HUES6 (cell line): Measurements from ENCODE around the gene LAPTM5.

ENCODE experiments used
- H3K27ac ChIP-seq: 2 replicates; pipeline ENCODE4 v1.7.0; 2013; ENCODE audit warnings: low read depth, mild to moderate bottlenecking, low read length, inconsistent platforms
- H3K27me3 ChIP-seq: 2 replicates; pipeline ENCODE4 v1.6.1; 2013; ENCODE audit warnings: low read length; ENCODE audit not compliant: control insufficient read depth, insufficient read depth
- H3K36me3 ChIP-seq: 2 replicates; pipeline ENCODE4 v1.6.1; 2013; ENCODE audit warnings: low read length; ENCODE audit not compliant: control insufficient read depth, insufficient read depth
- H3K4me1 ChIP-seq: 2 replicates; pipeline ENCODE4 v1.6.1; 2013; ENCODE audit warnings: low read length; ENCODE audit not compliant: control insufficient read depth, insufficient read depth
- H3K4me3 ChIP-seq: 2 replicates; pipeline ENCODE4 v1.5.1; 2013; ENCODE audit warnings: low read depth, low read length
- H3K9ac ChIP-seq: one replicate; pipeline ENCODE4 v1.6.1; 2013; ENCODE audit warnings: mild to moderate bottlenecking, low read length
- H3K9me3 ChIP-seq: 2 replicates; pipeline ENCODE4 v1.6.1; 2013; ENCODE audit warnings: low read depth, low read length; ENCODE audit not compliant: control insufficient read depth, insufficient read depth

LAPTM5 gene

DNA sequence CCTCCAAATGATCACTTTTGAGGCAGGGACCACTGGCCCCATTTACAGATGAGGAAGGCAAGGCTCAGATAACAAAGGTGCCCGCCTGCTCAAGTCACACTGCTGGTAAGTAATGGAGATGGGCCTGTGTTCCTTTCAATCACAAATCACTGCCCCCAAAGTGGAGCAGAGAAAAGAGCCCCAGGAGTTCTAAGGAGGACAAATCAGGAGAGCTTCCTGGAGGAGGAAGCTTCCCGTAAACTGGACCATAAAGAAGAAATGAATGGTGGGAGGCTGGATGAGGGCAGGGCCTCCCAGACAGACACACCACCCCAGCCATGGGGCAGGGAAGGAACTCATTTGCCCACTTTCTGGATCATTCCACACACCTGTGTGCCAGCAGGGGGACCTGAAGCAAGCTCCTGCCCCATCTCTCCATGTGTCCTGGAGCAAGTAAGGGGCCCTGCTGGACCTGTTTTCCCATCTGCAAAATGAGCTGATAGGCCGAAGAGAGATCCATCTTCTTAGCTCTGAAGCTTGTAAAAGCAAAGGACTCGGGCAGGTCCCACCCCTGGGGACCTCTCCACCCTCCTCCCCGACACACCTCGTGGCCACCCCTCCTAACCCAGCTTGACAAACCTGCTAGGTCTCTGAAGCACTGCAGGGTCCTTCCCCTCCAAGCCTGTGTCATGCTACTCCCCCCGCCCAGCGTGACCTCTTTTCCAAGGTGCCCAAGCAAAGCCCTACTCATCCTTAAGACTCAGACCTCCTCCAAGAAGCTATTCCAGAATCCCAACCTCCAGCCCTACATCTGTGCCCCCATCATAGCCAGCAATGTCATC, 5.5 kb downstream of the LAPTM5 start:
- Histone ChIP-seq H3K27ac (no peak overlapping the region), H3K4me1 (peaks cover 27% of the 10 kb centered on the region; the same call in 1 of the 2 replicates), H3K27me3 (no peaks in the 10 kb centered on the region), H3K9me3 (no peaks in the 10 kb centered on the region), H3K36me3 (no peaks in the 10 kb centered on the region), H3K9ac (no peak overlapping the region), H3K4me3 (no peak overlapping the region)

GRCh38 chr1:30750731-30751291, 6.8 kb downstream of the LAPTM5 start:
- H3K27me3 ChIP-seq = no peaks in the 10 kb centered on the region
- no peak overlapping the region for H3K9ac ChIP-seq
- H3K27ac ChIP-seq = no peak overlapping the region
- no peaks in the 10 kb centered on the region for H3K36me3 ChIP-seq
- peaks cover 22% of the 10 kb centered on the region; the same call in 1 of the 2 replicates for H3K4me1 ChIP-seq
- H3K4me3 ChIP-seq = no peak overlapping the region
- H3K9me3 ChIP-seq = no peaks in the 10 kb centered on the region

DNA sequence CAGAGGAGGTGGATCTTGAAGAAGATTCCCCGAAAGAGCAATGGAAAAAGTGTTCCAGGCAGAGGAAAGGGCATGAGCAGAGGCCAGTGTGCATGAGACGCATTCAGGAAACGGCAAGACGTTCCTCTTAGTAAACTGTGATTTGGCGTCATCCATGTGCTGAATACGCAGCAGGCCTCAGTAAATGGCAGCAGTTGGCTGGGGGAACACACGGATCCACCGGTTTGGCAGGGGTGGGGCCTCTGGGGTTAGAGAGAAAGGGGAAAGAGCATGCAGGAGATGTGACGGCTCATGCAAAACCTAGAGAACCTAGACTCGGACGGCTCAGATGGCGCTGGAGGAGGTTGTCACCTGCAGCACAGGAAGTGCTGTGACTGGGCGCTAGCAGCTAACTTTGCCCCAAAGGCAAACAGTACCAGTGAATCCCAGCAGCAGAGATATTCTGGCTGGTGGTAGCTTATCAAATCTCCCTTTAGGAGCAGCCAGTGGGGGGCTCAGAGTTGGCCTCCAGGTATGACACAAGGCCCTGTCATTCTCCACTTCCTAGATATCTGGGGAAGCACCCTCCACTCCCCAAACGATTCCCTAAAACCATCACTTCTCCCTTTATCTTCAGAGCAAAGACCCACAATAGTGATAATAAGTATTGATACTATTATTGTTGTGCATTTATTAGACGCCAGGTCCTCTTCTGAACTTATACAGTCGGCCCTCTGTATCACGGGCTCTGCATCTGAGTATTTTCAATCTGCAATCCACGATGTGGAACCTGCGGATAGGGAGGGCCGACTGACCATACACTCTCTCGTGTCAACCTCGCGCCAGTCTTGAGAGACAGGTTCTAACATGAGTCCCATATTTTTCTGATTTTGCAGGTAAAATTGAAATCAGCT, 7.6 kb downstream of the LAPTM5 start:
- Histone ChIP-seq H3K27me3 (no peaks in the 10 kb centered on the region), H3K9ac (no peak overlapping the region), H3K4me1 (peaks cover 26% of the 10 kb centered on the region; the same call in 1 of the 2 replicates), H3K36me3 (no peaks in the 10 kb centered on the region), H3K4me3 (no peak overlapping the region), H3K27ac (no peak overlapping the region), H3K9me3 (no peaks in the 10 kb centered on the region)

GRCh38 chr1:30748699-30749401, 8.7 kb downstream of the LAPTM5 start:
- peaks cover 26% of the 10 kb centered on the region; the same call in 1 of the 2 replicates for H3K4me1 ChIP-seq
- no peak overlapping the region for H3K9ac ChIP-seq
- H3K36me3 ChIP-seq = no peaks in the 10 kb centered on the region
- H3K27me3 ChIP-seq = no peaks in the 10 kb centered on the region
- no peak overlapping the region for H3K4me3 ChIP-seq
- no peaks in the 10 kb centered on the region for H3K9me3 ChIP-seq
- H3K27ac ChIP-seq = no peak overlapping the region; the same call in 1 of the 2 replicates

DNA sequence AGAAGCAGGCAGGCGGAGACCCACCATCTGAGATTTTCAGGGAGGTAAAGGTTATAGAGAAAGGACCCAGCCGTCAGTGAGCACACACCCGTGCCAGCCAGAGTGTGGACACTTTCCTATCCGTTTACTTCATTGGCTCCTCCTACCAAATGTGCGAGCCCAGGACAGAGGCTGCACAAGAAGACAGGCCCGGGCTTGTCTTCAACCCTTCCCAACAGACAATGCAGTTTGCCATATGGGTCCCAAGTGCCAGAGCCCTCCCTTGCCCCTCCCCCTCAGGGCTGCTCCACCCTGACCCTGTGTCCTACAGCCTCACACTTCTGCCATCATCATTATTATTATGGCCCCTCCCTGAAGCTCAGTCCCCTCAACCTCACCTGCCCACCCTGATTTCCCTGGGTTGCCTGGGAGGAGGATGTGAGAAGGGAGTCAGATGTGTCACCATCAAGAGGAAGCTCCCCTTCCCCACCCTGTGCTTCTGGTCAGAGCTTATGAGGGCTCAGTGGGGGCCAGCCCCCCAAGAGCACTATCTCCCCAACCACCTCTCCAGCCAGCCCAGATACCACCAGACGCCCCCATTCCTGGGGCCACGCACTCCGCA, 9.4 kb downstream of the LAPTM5 start:
- peaks cover 26% of the 10 kb centered on the region; the same call in 1 of the 2 replicates for H3K4me1 ChIP-seq
- H3K4me3 ChIP-seq = no peak overlapping the region
- H3K9ac ChIP-seq = no peak overlapping the region
- no peak overlapping the region; the same call in 1 of the 2 replicates for H3K27ac ChIP-seq
- H3K9me3 ChIP-seq = no peaks in the 10 kb centered on the region
- no peaks in the 10 kb centered on the region for H3K36me3 ChIP-seq
- no peaks in the 10 kb centered on the region for H3K27me3 ChIP-seq

- H3K4me3 ChIP-seq = no peak overlapping the region
Observed at GRCh38 chr1:30747033-30748008, 10.3 kb downstream of the LAPTM5 start.

GRCh38 chr1:30746212-30747032, 11.2 kb downstream of the LAPTM5 start:
- Histone ChIP-seq H3K4me3 (no peak overlapping the region), H3K9ac (no peak overlapping the region), H3K27me3 (no peaks in the 10 kb centered on the region), H3K27ac (no peak overlapping the region), H3K36me3 (no peaks in the 10 kb centered on the region), H3K9me3 (no peaks in the 10 kb centered on the region), H3K4me1 (peaks cover 31% of the 10 kb centered on the region)

More at GRCh38 chr1:30747033-30748008, 10.3 kb downstream of the LAPTM5 start:
- Histone ChIP-seq H3K9me3 (no peaks in the 10 kb centered on the region), H3K36me3 (no peaks in the 10 kb centered on the region), H3K9ac (no peak overlapping the region), H3K27me3 (no peaks in the 10 kb centered on the region), H3K27ac (no peak overlapping the region), H3K4me1 (peaks cover 26% of the 10 kb centered on the region; the same call in 1 of the 2 replicates)

DNA sequence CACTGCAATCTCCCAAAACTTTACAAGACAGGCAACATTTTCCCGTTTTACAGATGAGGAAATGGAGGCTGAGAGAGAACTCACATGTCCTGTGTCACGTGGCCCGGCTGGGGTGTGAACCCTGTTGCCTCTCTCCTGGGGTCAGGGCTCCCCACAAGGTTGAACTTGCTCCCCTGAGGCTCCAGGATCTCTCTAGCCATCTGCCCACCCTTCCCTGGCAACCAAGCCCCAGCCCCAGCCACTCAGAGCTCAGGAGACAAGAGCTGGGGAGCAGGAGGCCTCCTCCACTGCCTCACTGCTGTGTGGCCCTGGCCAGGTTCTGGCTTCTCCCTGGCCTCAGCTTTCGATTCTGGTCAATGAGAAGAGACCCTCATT, 11.8 kb downstream of the LAPTM5 start:
- Histone ChIP-seq H3K36me3 (no peaks in the 10 kb centered on the region), H3K27me3 (no peaks in the 10 kb centered on the region), H3K27ac (no peak overlapping the region), H3K9ac (no peak overlapping the region), H3K4me3 (no peak overlapping the region), H3K4me1 (peaks cover 37% of the 10 kb centered on the region), H3K9me3 (no peaks in the 10 kb centered on the region)

DNA sequence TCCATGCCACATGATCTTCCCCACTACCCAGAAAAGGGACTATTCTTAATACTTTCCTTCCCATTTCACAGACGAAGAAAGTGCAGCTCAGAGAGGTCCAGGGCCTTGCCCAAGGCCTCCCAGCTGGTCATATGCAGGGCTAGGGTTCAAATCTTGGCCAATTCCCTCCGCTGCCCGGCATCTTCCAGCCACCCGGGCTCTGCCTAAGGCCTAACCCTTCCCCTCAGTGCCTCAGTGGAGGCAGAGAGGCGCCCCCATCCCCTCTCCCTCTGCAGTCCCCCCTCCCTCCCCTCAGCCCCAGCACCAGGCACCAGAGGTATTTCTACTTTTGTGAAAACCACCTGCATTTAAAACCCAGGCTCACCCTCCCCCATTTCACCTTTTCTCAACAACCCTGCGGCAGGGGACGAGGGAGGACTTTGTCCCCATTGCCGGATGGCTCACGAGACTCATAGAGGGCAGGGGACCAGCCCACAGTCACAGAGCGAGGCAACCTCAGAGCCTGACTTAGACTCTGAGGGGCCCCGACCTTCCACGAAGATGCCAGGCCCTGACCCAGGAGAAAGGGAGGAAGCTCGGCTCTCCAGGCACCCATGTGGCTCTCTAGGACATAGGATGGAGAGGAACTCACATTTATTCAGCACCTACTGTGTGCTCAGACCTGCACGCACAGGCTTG, 12.3 kb downstream of the LAPTM5 start:
- no peak overlapping the region for H3K9ac ChIP-seq
- no peaks in the 10 kb centered on the region for H3K9me3 ChIP-seq
- peaks cover 41% of the 10 kb centered on the region for H3K4me1 ChIP-seq
- H3K27ac ChIP-seq = no peak overlapping the region
- H3K36me3 ChIP-seq = no peaks in the 10 kb centered on the region
- H3K4me3 ChIP-seq = no peak overlapping the region
- H3K27me3 ChIP-seq = no peaks in the 10 kb centered on the region
